Coronary artery (tissue), 2 donors: Measurements from ENCODE around the gene BCL7A.

Source experiments
- DNase-seq: peaks from one replicate; pipeline ENCODE4 v3.0.0-alpha.2; 2017; ENCODE audit warnings: low spot score
- H3K27ac ChIP-seq, 2 donors: fragments of 200-600 bp; sonication (generic); one replicate each; pipeline ENCODE4 v1.5.1; 2016 to 2019
- H3K4me3 ChIP-seq: fragments of 200-600 bp; sonication (generic); 2 replicates; pipeline ENCODE4 v1.5.1; 2016; ENCODE audit warnings: mild to moderate bottlenecking, moderate library complexity
- CTCF ChIP-seq: fragments of 200-600 bp; sonication (generic); IDR thresholded peaks from one replicate; pipeline ENCODE4 v1.5.1; 2019; ENCODE audit warnings: antibody characterized with exemption

BCL7A gene

GRCh38 chr12:121990692-121991603 is 30.7 kb upstream of the BCL7A start:
- DNase-seq = no peak
- H3K27ac ChIP-seq = no peak overlapping the region
- TF ChIP-seq CTCF = no peak
- no peak overlapping the region for H3K4me3 ChIP-seq

GRCh38 chr12:121992059-121992879 is 29.4 kb upstream of the BCL7A start:
- TF ChIP-seq CTCF = no peak
- Histone ChIP-seq H3K27ac (no peak overlapping the region), H3K4me3 (no peak overlapping the region)
- no peak for DNase-seq

GRCh38 chr12:121996050-121996944 is 25.4 kb upstream of the BCL7A start:
- no peak for DNase-seq
- no peak overlapping the region for H3K4me3 ChIP-seq
- no peak overlapping the region for H3K27ac ChIP-seq
- TF ChIP-seq CTCF = no peak

GRCh38 chr12:121996945-121997612 is 24.6 kb upstream of the BCL7A start:
- Histone ChIP-seq H3K4me3 (no peak overlapping the region), H3K27ac (no peak overlapping the region)
- TF ChIP-seq CTCF = no peak
- DNase-seq = no peak

- Histone ChIP-seq H3K4me3 (no peak overlapping the region), H3K27ac (no peak overlapping the region)
- TF ChIP-seq CTCF = no peak
- DNase-seq = no peak
Measured at GRCh38 chr12:122001466-122002209, 20.0 kb upstream of the BCL7A start.
